Measurements from ENCODE around the gene SLC12A2. TPM values are rescaled to one million over a fixed set of nuclear protein-coding genes. Genes with fewer than 3 reads are reported as not detected.

The SLC12A2 gene
- total RNA-seq, 4 donors from 2014 or later = 139 to 255 (median 172) TPM

DNA sequence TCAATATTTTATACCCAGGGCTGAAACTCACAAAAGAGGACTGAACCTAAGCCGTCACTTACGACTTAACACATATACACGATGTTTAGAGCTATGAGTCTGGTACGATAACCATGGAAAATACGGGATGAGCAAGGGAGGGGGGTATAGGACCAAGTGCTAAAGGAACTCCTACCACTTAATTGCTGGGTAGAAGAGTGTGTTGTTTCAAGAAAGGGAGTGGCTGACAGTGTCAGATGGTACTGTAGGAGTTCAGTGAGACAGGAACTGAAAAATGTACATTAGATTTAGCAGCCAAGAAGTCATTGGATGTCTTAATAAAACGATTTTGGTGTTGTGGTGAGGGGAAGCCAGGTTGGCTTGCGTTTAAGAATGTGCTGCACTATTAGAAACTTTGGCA is 21.6 kb downstream of the SLC12A2 start:
- H3K27ac ChIP-seq = no peak overlapping the region
- no peaks in the 10 kb centered on the region for H3K27me3 ChIP-seq
- no peaks in the 10 kb centered on the region for H3K9me3 ChIP-seq
- TF ChIP-seq POLR2A (IDR thresholded peaks at IDR 0.05) = no peak
- TF ChIP-seq, protein P1, sequence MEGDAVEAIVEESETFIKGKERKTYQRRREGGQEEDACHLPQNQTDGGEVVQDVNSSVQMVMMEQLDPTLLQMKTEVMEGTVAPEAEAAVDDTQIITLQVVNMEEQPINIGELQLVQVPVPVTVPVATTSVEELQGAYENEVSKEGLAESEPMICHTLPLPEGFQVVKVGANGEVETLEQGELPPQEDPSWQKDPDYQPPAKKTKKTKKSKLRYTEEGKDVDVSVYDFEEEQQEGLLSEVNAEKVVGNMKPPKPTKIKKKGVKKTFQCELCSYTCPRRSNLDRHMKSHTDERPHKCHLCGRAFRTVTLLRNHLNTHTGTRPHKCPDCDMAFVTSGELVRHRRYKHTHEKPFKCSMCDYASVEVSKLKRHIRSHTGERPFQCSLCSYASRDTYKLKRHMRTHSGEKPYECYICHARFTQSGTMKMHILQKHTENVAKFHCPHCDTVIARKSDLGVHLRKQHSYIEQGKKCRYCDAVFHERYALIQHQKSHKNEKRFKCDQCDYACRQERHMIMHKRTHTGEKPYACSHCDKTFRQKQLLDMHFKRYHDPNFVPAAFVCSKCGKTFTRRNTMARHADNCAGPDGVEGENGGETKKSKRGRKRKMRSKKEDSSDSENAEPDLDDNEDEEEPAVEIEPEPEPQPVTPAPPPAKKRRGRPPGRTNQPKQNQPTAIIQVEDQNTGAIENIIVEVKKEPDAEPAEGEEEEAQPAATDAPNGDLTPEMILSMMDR (IDR thresholded peaks at IDR 0.05) = no peak
- H3K4me3 ChIP-seq = no peak overlapping the region
- no peaks in the 10 kb centered on the region for H3K36me3 ChIP-seq
- peaks cover 0 to 18% (median 0%) of the 10 kb centered on the region in 4 donors for H3K4me1 ChIP-seq
- DNase-seq = no peak

DNA sequence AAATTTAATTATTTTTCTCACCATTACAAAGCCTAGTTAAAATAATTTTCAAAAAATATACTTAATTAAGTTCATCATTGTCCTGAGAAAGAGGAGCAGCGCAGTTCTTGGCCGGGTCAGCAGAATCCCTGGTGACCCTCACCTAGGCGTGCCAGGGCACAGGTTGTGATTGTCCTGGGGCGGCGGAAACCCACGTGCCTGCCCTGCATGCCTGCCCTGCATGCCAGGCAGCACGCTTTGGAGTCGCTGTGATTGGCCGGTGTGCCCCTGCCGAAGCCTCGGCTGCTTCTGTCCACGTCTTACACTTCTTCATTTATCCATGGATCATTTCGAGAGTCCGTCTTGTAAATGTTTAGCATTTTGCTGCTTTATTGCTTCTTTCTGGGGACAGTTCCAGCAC is 25.6 kb downstream of the SLC12A2 start:
- H3K27me3 ChIP-seq = no peaks in the 10 kb centered on the region
- peaks cover 0 to 9% (median 0%) of the 10 kb centered on the region in 4 donors for H3K4me1 ChIP-seq
- peak overlapping the region in 1 of 4 donors; percentile 12 for H3K4me3 ChIP-seq
- DNase-seq = peak in 2 of 3 donors; percentile 68 to 73
- H3K9me3 ChIP-seq = no peaks in the 10 kb centered on the region
- H3K27ac ChIP-seq = peak overlapping the region in 1 of 4 donors; percentile 12
- H3K36me3 ChIP-seq = peaks cover 0 to 9% (median 0%) of the 10 kb centered on the region in 3 donors
- TF ChIP-seq, protein P1 (IDR thresholded peaks at IDR 0.05) = no peak
- TF ChIP-seq POLR2A (IDR thresholded peaks at IDR 0.05) = no peak

- H3K36me3 ChIP-seq = peaks cover 0 to 15% (median 0%) of the 10 kb centered on the region in 3 donors
- H3K27me3 ChIP-seq = no peaks in the 10 kb centered on the region
- no peaks in the 10 kb centered on the region for H3K9me3 ChIP-seq
- H3K27ac ChIP-seq = no peak overlapping the region
- no peak for TF ChIP-seq POLR2A (IDR thresholded peaks at IDR 0.05)
- TF ChIP-seq, protein P1 (IDR thresholded peaks at IDR 0.05) = no peak
- H3K4me3 ChIP-seq = no peak overlapping the region
- DNase-seq = no peak
- peaks cover 0 to 9% (median 0%) of the 10 kb centered on the region in 4 donors for H3K4me1 ChIP-seq
Measured at GRCh38 chr5:128109766-128110165, 26.2 kb downstream of the SLC12A2 start.

- no peak for DNase-seq
- TF ChIP-seq POLR2A (IDR thresholded peaks at IDR 0.05) = no peak
- TF ChIP-seq, protein P1 (IDR thresholded peaks at IDR 0.05) = no peak
- no peaks in the 10 kb centered on the region for H3K9me3 ChIP-seq
Measured at GRCh38 chr5:128111818-128112448, 28.4 kb downstream of the SLC12A2 start.

GRCh38 chr5:128116445-128116844 is 32.9 kb downstream of the SLC12A2 start:
- H3K27ac ChIP-seq = no peak overlapping the region
- no peak for DNase-seq
- H3K36me3 ChIP-seq = peaks cover 0 to 55% (median 0%) of the 10 kb centered on the region in 3 donors
- no peaks in the 10 kb centered on the region for H3K9me3 ChIP-seq
- H3K4me1 ChIP-seq = no peaks in the 10 kb centered on the region
- H3K27me3 ChIP-seq = no peaks in the 10 kb centered on the region
- no peak overlapping the region for H3K4me3 ChIP-seq
- TF ChIP-seq, protein P1 (IDR thresholded peaks at IDR 0.05) = no peak
- no peak for TF ChIP-seq POLR2A (IDR thresholded peaks at IDR 0.05)

More at GRCh38 chr5:128111818-128112448, 28.4 kb downstream of the SLC12A2 start:
- Histone ChIP-seq H3K4me1 (peaks cover 0 to 9% (median 0%) of the 10 kb centered on the region in 4 donors), H3K4me3 (no peak overlapping the region), H3K27me3 (no peaks in the 10 kb centered on the region), H3K36me3 (peaks cover 0 to 36% (median 0%) of the 10 kb centered on the region in 3 donors), H3K27ac (no peak overlapping the region)
